ENCODE measurements around the gene SV2C. TPM values are rescaled to one million over a fixed set of nuclear protein-coding genes. Genes with fewer than 3 reads are reported as not detected.

The SV2C gene
- total and polyA plus RNA-seq, 2 of the 13 experiments (the other 11 are each of a cell fraction or from before 2014, with no cell fraction given) = not detected

DNA sequence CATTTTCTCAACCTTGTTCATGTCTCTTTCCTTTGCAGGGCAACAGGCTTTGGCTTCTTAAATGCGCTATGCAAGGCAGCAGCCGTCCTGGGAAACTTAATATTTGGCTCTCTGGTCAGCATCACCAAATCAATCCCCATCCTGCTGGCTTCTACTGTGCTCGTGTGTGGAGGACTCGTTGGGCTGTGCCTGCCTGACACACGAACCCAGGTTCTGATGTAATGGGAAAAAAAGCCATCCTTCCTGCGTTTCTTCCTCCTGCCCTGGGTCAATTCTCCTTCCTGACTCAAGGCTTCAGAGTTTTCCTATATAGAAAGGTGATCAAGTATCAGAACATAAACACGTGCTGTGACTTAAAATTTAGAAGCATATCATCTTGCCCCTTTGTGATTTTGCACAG, 242.1 kb downstream of the SV2C start:
- CTCF ChIA-PET (ENCODE audit: low intra/inter-chr PET ratio, low total read pairs) = no interaction called here
- no peaks in the 10 kb centered on the region for H3K9me3 ChIP-seq (ENCODE audit: low read length)
- DNase-seq (ENCODE audit: low spot score) (no peak), FAIRE-seq (no peak), ATAC-seq (no peak)
- WGBS (ENCODE audit: low lambda C conversion rate) = 44% methylated on average over 7 of the region's 7 CpGs
- H3K36me3 ChIP-seq (replicated peaks in 1 of 2; ENCODE audit: control insufficient read depth in 1 of 2, insufficient read depth in 2 of 2, low read length in 2 of 2) = no peaks in the 10 kb centered on the region
- H3K4me2 ChIP-seq (ENCODE audit: low read depth, low read length) = no peak overlapping the region
- H3K4me1 ChIP-seq (ENCODE audit: insufficient read depth, low read length) = peaks cover 18% of the 10 kb centered on the region
- BruUV-seq (replicated peaks) = no TSS peak
- TF ChIP-seq ZNF253 (CRISPR knock-in tag; IDR thresholded peaks at IDR 0.05; ENCODE audit: borderline replicate concordance) (no peak), ZNF550 (CRISPR knock-in tag; IDR thresholded peaks at IDR 0.05; ENCODE audit: borderline replicate concordance) (no peak), ZIK1 (CRISPR knock-in tag; IDR thresholded peaks at IDR 0.05; ENCODE audit: borderline replicate concordance, low read depth) (no peak), HHEX (CRISPR knock-in tag; IDR thresholded peaks at IDR 0.05) (no peak), GZF1 (CRISPR knock-in tag; IDR thresholded peaks at IDR 0.05) (no peak), PRMT3 (CRISPR knock-in tag; IDR thresholded peaks at IDR 0.05; ENCODE audit: borderline replicate concordance, low read depth) (no peak), NFE2L2 (IDR thresholded peaks at IDR 0.05; ENCODE audit: low read length) (no peak), HMGA1 (CRISPR knock-in tag; conservative IDR thresholded peaks at IDR 0.05) (no peak), ZNF263 (CRISPR knock-in tag; IDR thresholded peaks at IDR 0.05) (no peak), ZNF260 (CRISPR knock-in tag; IDR thresholded peaks at IDR 0.05; ENCODE audit: borderline replicate concordance, low read depth) (no peak), NKX3-1 (CRISPR knock-in tag; IDR thresholded peaks at IDR 0.05) (no peak), ZNF616 (CRISPR knock-in tag; IDR thresholded peaks at IDR 0.05; ENCODE audit: low read depth) (no peak)
- TF ChIP-seq, protein P1, sequence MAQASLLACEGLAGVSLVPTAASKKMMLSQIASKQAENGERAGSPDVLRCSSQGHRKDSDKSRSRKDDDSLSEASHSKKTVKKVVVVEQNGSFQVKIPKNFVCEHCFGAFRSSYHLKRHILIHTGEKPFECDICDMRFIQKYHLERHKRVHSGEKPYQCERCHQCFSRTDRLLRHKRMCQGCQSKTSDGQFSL (CRISPR knock-in tag; IDR thresholded peaks at IDR 0.05) = no peak
- no peak overlapping the region for H3K4me3 ChIP-seq (replicated peaks in 1 of 3; ENCODE audit: insufficient read depth in 1 of 3, low read depth in 2 of 3, low read length in 3 of 3)
- POLR2A ChIA-PET = no interaction called here
- H3K9ac ChIP-seq (ENCODE audit: insufficient read depth, low read depth, low read length) = no peak overlapping the region
- no peaks in the 10 kb centered on the region for H3K79me2 ChIP-seq (ENCODE audit: insufficient read depth, low read length)
- H3K27ac ChIP-seq (ENCODE audit: extremely low read length, insufficient read depth, low read length) = no peak overlapping the region
- intact Hi-C loops (cut with micrococcal nuclease; ENCODE audit: unreplicated experiment) = no loop called here
- in situ Hi-C loops (cut with HindIII; ENCODE audit: extremely low pct_ligation_motif_present, low pct_unique_long_range_greater_than_20kb) = no loop called here
- no peaks in the 10 kb centered on the region for H4K20me1 ChIP-seq (ENCODE audit: insufficient read depth, low read length)
- H2AFZ ChIP-seq (ENCODE audit: low read length) = no peak overlapping the region
- peaks cover 0 to 18% of the 10 kb centered on the region in 2 experiments; a peak in 2 of 5 replicates for H3K27me3 ChIP-seq (ENCODE audit: control insufficient read depth in 1 of 2, insufficient read depth in 2 of 2, low read length in 2 of 2)
